Kidney tubule cell (primary cell): Measurements from ENCODE around the gene LSMEM2.
"Not testable (repeated sequence)": the region's sequence is repeated elsewhere in the genome, so short reads cannot be mapped to it uniquely, and the experiment has no call there.

Experiments used
- DNase-seq: peaks from one replicate; pipeline ENCODE4 v3.0.0-alpha.2; 2018; ENCODE audit warnings: low spot score

The LSMEM2 gene

DNA sequence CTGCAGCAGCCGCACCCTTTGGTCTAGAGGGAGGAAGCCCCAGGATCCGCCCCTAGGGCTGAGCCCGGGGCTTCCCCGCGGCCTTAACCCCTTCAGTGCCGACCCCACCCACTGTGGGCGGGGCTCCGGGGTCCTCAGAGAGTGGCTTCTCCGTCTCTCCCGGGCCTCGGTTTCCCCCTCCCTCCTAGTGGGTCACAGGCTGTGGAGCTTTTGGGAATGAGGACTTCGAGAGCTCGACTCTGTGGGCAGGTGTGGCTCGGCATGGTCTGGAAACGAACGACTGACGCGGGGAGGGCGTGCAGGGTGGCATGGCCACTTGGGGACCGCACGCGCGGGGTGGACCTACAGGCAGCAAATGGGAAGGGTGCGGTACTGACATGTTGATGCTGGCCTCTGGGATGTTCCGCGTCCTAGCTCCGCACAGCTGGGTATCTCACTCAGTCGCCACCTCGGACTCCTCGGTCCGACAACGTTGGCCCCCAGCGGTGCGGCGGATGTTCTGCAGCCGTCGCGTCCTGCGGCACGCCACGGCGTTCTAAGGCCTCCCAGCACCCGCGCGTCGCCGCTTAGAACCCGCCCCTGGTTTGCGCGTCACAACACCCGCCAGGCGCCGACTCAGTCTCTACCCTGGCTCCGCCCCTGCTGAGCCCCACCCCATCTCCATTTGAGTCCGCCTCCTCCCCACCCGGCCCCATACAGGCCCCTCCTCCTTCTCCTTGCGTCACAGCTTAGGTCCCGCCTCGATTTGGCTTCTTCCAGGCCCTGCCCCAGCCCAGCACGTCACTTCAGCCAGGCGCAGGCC is 20.1 kb downstream of the LSMEM2 start, which contains the start of the genes HYAL3 and NAA80:
HYAL3 (minus strand) TSS at position 570 of the 802 bp plus-strand sequence. CDS start 3,803 bp downstream, outside the sequence.
NAA80 (minus strand) TSS at position 570 of the 802 bp plus-strand sequence. CDS start 1,942 bp downstream, outside the sequence.
- DNase-seq, result peak; percentile 100

DNA sequence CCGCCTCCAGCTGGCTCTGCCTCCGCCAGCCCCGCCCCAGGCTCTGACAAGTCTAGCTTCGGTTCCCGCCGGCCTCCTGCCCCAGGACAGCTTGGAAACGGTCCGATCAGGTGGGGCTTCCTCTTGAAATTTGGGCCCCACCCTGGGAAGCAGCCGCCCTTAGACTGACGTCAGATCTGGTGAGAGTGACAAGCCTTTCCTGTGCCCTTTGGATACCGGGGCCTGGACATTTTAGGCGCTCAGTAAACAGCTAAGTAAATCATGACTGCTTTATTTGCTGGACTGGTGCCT is 20.7 kb downstream of the LSMEM2 start:
- no peak for DNase-seq

DNA sequence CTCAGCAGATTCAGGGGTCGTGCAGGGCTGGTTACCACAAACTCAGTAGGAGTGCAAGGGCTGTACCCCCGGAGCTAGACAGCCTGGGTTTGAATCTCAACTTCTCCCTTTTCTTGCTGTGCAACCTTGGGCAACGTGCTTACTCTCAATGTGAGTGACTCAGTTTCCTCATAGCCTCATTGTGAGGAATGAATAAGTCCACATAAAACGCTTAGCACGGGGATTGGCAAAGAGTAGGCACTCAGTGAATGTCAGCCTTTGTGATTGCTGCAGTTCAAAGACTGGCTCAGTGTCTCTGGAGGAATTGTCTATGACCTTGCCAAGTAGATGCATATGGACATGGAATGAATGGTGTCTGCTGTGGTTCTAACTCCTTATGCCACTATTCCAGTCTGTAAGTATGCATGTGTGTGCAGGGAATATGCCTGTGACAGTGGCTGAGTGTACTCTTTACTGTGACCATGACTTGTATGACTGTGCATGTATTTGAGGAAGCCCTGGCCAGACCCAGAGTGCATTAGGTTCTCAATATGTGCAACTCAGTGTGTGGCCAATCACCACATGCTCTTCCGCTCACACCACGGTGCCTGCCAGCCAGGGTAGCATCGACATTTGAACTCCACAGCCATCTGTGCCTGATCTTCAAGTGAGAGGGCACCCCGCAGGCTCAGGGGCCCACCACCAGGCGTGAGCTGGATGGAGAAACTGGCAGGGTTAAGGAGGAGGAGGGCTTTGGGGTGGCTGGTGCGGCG is 21.2 kb downstream of the LSMEM2 start:
- peak; percentile 39 for DNase-seq

DNA sequence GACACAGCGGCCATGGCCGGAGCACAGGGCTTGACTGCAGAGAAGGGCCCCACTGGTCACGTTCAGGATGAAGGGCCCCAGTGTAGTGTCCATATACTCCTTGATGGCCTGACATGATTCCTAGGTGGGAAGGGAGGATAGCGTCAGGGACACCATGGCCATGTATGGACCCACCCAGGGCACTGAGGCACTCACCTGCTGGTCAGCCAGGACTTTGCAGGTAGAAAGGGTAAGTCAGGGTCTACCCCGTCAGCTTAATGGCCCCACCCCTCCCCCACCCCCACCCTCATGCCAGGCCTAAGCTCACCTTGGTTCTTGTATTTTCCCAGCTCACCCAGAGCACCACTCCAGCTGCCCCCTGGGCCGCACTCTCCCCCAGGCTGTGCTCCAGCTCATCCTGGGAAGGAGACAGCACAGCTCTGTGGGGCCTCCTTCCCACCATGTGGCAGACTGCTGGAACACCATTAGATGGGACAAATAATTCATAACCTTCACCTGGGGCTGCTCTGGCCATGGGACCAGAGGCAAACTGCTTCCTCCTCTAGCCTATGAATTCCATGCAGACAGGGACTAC is 21.9 kb downstream of the LSMEM2 start:
- no peak for DNase-seq

DNA sequence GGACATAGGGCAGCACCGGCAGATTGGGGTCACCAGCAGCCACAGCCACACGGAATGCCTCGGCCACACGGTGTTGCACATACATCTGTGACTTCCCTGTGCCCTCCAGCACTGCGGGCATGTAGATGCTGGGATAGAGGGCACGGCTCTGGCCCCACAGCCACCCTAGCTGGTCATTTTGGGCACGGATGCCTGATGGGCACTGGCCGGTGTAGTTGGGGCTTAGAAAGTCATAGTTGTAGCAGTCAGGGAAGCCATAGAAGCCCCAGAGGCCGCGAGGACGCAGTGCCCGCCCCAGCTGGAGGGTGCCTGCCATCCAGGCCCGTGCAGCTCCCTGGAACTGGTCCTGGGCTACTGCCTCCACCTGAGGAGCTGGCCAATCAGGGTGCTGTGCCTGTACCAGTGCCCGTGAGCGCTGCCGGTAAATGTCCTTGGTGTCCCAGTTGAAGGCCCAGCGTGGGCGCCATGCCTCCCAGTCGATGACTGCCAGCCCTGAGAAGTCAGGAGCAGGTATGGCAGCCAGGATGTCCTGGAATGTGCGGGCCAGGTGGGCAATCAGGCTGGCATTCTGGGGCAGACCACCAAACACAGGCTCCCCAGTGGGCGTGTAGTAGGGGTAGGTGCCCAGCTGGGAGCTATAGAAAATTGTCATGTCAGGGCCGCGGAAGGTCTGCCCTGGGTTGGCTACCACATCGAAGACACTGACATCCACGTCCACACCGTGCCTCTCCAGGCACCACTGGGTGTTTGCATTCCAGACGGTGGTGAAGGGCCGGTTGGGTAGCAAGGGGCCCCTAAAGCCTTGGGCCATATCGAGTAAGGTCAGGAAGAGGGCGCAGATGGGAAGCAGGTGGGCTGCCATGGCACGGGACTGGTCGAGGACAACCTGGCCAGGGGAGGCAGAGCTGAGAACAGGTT is 23.5 kb downstream of the LSMEM2 start:
- DNase-seq, result no peak

DNA sequence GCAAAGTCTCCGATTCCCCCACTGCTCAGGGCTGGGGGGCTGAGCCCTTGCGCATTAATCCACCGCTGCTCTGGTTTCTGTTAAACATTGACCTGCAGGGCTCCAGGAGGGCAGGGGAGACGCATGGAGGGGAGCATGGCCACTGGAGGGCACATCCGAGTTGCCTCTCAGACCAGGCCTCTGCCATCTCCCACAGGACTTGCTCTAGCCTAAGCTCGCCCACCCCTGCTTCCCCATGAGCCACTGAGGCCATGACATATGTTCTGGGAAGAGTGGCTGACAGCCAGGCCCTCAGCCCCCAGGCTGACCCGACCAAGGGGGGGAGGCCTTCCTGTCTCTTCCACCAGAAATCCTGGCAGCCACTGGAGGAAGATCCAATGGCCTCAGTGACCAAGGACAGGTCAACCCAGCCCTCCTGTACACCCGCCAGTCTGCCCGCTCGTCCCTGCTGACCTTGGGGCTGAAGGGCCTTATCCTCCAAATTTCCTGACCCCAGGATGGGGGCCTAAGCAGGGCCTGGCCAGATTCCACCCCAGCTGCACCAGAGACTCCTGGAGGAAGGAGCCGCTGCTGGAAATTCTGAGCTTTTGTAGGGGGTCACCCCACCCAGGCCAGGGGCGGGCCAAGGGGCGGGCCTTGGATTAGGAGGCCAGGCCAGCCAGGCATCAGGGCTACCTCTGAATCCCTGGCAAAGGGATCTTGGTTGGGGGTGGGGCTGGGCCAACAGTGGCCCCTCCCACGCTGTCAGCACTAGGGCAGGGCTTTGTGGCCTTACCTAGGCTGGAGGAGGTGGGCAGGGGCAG is 24.3 kb downstream of the LSMEM2 start, which contains the start of gene HYAL1:
HYAL1 (minus strand) TSS at position 562 of the 803 bp plus-strand sequence. CDS start 618 bp downstream, outside the sequence.
- DNase-seq, result peak; percentile 72

DNA sequence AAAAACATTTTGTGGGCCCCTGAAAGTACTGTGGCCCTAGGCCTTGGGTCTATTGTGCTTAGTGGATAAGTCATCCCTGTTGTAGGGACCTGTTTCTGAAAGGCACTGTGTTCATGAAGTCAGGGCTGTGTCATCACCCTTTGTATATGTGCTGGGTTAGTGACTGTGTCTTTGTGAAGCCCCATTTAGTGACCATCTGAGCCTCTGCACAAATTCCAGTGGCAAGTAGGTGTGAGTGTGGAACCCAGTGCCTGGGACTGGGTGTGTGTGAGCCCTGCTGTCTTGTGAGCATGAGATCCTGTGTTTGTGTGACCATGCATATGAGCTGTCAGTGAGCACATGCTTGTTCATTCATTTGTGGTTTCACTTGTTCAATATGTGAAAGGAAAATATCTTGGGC is 25.7 kb downstream of the LSMEM2 start:
- peak; percentile 71 for DNase-seq

DNA sequence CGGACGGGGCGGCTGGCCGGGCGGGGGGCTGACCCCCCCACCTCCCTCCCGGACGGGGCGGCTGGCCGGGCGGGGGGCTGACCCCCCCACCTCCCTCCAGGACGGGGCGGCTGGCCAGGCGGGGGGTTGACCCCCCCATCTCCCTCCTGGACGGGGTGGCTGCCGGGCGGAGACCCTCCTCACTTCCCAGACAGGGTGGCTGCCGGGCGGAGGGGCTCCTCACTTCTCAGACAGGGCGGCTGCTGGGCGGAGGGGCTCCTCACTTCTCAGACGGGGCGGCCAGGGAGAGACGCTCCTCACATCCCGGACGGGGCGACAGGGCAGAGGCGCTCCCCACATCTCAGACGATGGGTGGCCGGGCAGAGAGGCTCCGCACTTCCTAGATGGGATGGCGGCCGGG is 33.2 kb downstream of the LSMEM2 start:
- not testable (repeated sequence) for DNase-seq

DNA sequence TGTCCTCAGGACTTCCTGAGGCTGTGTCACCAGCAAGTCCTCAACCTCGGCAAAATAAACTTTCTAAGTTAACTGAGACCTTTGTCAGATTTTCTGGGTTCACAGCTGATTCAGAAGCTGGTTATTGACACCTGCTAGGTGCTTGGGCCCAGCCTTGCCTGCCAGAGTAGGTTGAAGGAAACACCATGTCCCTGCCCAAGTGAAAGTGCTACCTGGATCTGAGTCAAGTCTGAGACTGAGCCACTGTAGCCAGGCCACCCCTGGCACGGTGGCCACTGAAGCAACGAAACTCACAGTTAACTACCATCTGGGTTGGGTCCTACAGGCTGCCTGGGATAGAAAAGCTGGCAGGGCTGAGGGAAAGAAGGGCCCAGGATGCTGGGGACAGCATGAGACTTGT is 35.5 kb downstream of the LSMEM2 start:
- no peak for DNase-seq

DNA sequence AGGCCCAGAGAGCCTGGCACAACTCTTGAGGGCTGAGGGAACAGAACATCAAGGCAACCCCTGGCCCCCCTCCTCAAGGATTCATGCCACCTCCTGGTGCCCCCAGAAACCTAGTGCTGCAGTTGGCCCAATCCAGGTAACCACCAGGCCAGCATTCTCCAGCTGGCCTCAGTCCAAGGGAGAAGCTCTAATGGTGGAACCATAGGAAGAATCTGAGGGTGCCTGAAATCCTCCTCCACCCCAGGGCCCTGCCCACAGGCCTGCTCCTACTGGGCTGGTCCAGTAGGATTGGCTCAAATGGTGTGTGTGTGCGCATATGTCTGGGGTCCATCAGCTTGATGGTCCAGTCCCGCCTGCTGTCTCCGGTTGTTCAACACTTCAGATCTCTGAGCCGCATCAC is 35.9 kb downstream of the LSMEM2 start:
- no peak for DNase-seq

DNA sequence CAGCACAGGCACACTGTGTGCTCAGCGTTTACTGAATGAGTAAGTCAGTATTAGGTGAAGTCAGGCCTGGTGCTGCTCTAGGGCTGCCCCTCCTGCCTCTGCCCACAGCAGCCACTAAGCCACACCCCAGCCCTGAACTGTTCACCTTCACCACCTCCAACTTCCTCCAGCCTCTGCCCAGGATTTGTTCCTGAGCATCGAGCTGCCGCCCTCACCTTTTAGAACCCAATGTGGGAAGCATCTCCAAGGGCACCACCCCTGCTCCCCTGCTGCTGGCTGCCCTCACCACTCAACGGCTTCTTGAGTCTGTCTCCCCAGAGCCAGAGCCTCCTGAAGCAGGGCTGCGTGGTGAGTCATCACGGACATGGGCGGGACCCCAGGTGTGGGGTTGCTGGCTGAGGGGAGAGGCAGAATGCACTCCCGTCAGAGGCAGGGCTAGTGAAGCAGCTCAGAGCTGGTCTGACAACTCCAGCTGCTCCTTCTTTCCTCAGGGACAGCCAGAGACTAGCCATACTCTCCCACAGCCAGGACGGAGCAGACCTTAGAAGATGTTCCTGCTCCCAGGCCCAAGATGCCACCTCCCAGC is 37.9 kb downstream of the LSMEM2 start:
- DNase-seq, result peak; percentile 92

DNA sequence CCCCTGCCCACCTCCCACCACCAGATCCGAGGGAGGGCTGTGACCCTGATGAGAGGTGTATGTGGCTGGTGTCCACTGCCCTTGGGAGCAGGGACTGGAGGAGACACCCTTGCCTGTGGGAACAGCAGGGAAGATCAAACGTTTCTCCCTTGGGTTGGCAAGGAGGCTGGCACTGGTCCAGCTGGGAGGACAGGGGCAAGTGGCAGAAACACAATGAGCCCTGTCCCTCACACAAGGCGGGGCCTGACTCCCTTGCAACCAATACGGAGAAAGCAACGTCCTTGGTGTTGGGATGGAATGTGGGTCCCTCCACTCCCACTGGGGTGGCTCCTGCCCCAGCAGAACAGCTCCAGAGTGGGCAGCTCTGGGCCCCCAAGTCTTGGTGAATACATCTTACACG is 38.4 kb downstream of the LSMEM2 start:
- DNase-seq, result no peak

DNA sequence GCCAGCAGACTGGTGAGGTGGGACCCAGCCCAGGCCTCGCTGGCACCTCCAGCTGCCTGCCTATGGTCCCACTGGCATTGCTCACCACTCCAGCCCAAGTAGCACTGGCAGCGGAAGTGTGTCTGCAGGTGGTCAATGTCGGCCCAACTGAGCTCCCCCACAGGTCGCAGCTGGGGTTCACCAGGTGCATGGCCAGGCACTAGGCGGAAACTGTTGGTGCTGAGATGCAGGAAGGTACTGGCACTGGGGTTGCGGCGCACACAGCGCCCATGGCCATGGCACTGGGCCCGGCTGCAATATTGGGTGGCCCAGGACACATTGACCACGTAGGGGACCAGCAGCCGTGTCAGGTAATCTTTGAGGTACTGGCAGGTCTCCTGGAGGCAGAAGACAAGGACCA is 39.3 kb downstream of the LSMEM2 start:
- no peak for DNase-seq

DNA sequence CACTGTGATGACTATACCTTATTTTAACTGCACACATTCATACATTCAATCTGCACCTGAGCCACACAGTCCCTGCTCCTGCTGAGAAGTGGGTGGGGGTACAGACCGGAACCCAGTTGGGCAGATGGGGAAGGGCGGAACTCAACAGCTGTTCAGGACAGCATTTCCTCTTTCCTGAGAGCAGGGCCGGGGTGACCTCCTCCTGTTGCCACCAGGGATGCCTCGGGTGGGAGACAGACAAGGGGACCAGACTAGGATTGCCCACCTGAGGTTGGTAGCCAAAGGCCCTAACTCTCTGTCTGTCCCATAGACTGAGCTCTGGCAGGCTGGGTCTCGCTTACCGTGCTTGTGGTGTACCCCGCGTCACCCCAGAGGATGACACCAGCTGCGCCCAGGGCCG is 39.7 kb downstream of the LSMEM2 start:
- DNase-seq, result no peak

DNA sequence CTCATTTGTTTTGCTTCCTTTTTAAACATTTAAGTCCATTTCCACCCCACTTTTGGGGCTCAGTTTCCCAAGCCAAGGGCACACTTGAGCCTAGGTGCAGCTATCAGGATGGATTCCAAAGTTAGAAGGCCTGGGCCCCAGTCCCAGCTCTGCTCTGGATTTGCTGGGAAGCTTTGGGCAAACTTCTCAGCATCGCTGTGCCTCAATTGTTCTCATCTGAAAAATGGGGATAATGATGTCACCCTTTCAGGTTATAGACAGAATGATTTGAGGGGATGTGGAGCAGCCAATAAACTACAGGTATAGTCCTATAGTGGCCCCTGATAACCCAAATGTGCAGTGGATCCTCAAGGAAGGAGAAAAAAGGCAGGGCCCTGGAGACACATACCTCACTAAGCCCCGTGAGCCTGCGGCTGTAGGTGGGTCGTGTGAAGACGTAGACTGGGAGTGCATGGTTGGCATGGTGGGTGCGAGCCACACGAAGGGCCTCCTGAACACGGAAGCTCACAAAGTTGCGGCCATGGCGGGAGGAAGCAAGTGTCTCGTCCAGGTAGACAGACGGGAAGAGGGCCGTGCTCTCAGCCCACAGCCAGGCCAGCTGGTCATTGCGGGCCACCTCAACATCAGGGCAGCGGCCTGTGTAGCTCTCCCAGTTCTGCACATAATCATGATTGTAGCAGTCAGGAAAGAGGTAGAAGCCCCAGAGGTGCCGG is 40.5 kb downstream of the LSMEM2 start:
- DNase-seq, result no peak

DNA sequence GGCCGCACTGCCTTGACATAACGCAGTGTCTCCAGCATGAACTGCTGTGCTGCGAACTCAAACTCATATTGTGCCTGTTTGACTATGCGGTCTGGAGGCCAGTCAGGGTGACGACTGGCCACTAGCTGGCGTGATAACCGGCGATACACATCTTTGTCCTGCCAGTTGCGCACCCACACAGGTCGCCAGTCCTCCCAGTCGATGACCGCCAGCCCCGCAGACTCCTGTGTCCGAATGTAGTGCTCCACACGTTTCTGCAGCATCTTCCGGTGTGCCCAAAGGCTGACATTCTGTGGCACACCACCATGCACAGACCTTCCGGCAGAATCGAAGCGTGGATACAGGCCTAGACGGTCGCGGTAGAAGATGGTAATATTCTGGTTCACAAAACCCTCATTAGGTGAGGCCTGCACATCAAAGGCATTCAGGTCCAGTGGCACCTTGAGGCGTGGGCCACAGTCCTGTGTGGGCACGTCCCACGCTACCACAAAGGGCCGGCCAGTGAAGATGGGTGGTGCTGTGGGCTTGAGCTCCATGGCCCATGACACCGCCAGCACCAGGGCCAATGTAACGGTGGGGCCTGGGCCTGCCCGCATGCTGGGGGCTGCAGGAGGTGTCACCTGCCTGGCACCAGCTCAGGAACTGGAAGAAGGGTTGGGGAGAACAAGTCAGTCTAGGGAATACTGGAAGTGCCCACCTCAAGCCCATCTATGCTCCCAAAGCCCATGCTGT is 41.2 kb downstream of the LSMEM2 start:
- no peak for DNase-seq

DNA sequence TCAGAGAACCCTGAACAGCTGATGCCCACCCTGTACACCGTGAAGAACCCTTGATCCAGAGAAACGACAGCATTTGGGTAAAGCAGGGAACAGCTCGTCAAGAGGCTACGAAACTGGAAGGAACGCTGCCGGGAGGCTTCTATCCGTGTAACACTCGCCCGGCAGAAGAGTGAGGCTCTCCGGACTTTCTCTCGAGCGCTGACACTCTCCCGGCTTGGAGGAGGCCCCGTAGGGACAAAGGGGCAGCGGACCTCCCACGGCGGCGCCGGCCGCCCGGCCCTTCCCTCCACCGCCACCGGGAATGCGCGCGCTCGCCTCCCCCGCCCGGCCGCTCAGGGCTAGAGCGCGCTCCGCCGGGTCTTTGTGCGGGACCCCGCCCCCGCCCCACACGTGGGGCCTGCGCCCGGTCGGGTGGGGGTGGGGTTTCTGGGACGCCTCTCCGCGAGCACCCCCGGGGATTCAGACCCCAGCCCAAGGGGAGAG is 42.0 kb downstream of the LSMEM2 start:
- peak; percentile 75 for DNase-seq

DNA sequence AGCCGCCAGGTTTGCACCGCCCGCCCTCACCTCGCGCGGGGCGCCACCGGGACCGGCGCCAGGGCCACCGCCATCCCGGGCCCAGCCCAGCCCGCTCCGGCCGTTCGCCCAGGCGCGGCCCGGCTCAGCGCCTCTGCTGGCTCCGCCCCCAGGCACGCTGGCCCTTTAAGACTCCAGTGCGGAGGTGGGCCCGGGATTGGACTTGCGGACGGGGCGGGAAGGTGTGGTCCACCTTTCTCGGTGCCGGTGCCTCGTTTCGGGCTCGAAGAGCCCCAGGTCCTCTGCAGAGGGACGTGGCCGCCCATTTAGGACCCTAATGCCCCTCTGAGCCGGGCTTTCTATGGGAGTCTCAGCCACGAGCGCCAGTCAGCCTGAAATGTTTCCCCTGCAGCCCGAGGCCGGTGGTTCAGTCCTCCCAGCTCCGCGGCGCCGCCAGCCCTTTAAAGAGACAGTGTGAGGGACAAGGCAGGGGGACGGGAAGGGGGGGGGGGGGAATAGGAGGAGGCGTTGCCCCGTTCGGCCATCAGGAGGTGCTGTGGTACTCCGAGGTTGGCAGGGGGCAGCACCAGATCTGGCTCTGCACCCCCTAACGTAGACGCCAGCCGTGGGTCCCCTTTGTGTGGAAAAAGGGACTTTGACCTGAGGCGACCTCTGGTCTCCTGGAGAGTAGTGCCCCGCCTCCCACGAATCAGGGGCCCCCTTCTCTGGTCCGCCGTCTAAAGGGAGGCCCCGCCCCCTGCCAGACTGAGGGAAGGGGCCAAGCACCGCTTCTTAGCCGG is 42.6 kb downstream of the LSMEM2 start:
- DNase-seq, result peak; percentile 90

DNA sequence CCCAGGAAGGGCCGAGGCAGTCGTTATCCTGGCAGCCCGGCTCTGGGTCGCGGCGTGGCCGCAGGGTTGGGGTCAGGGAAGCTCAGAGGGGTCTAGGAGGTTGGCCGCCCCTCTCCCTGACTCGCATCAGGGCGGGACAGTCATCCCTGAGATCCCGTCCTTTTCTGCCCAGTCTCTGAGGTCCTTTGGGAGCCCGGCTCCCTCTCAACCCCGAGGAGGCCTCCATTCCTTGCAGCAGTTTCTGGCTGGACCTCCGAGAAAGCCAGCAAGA is 43.2 kb downstream of the LSMEM2 start:
- no peak for DNase-seq
